Calu3 (cell line): Measurements from ENCODE around the gene NKD2. TPM values are rescaled to one million over a fixed set of nuclear protein-coding genes. Genes with fewer than 3 reads are reported as not detected.
"Not testable (repeated sequence)": the region's sequence is repeated elsewhere in the genome, so short reads cannot be mapped to it uniquely, and the experiment has no call there.

Source experiments
- BruUV-seq: library from RNA; stranded (reverse); fragments of 400-500 nt; replicated peaks from 2 replicates; lab custom pipeline; 2021; lab: Mats Ljungman, UMichigan
- CTCF ChIA-PET: fragments of 300-600 bp; sonication (Branson Sonifier 250); formaldehyde crosslinking; loops from one replicate; lab custom pipeline; 2022; ENCODE audit warnings: antibody characterized with exemption; lab: Charles Lee
- DNase-seq: peaks from one replicate; pipeline ENCODE4 v3.0.0; 2022
- H3K27ac Mint-ChIP-seq: one replicate; pipeline ENCODE4 v1.8.0; 2022; ENCODE audit warnings: mixed read lengths; ENCODE audit not compliant: unreplicated experiment
- H3K27me3 Mint-ChIP-seq: one replicate; pipeline ENCODE4 v1.8.0; 2022; ENCODE audit warnings: mixed read lengths; ENCODE audit not compliant: unreplicated experiment
- H3K36me3 Mint-ChIP-seq: one replicate; pipeline ENCODE4 v1.8.0; 2022; ENCODE audit warnings: mild to moderate bottlenecking, moderate library complexity, mixed read lengths; ENCODE audit not compliant: insufficient read depth, unreplicated experiment
- H3K4me1 Mint-ChIP-seq: one replicate; pipeline ENCODE4 v1.8.0; 2022; ENCODE audit warnings: mild to moderate bottlenecking, low read depth, mixed read lengths; ENCODE audit not compliant: unreplicated experiment
- H3K4me3 Mint-ChIP-seq: one replicate; pipeline ENCODE4 v1.8.0; 2022; ENCODE audit warnings: mild to moderate bottlenecking, low read depth, moderate library complexity, mixed read lengths; ENCODE audit not compliant: unreplicated experiment
- H3K9me3 Mint-ChIP-seq: one replicate; pipeline ENCODE4 v1.8.0; 2022; ENCODE audit warnings: low read depth, mixed read lengths; ENCODE audit not compliant: unreplicated experiment
- intact Hi-C: fragments of 100-400 bp; cut with micrococcal nuclease; formaldehyde crosslinking; loops from one replicate; pipeline ENCODE4 v1.10.0; 2022; ENCODE audit not compliant: unreplicated experiment
- total RNA-seq: library from RNA; stranded (reverse); gene quantifications from 2 replicates; pipeline ENCODE4 v1.2.3, GENCODE V29; 2022
- TF ChIP-seq, protein P1 (sequence below): fragments of 200-600 bp; IDR thresholded peaks from one replicate; pipeline ENCODE4 v1.8.0; 2022; ENCODE audit warnings: antibody characterized with exemption; ENCODE audit not compliant: unreplicated experiment

NKD2 gene
- total RNA-seq, 1 experiment from 2014 or later = 0.47 TPM

DNA sequence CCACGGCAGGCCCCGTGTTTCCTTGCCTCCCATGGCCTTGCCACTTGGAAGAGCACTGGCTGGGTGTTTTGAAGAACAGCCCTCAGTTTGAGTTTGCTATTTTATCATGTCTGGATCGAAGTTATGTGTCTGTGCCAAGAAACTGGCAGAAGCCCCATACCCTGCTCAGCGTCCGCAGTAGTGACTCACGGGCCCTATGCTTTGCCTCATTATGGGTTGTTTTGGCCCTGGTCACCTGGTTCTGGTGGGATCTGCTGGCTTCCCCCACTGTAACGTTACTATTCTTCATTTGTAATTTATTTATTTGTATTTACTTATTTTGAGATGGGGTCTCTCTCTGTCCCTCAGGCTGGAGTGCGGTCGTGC is 42.3 kb upstream of the NKD2 start:
- Mint-ChIP-seq H3K36me3 (no peaks in the 10 kb centered on the region), H3K27ac (no peak overlapping the region), H3K4me1 (no peaks in the 10 kb centered on the region), H3K4me3 (no peak overlapping the region), H3K27me3 (peaks cover 97% of the 10 kb centered on the region), H3K9me3 (peaks cover 3% of the 10 kb centered on the region)
- TF ChIP-seq, protein P1, sequence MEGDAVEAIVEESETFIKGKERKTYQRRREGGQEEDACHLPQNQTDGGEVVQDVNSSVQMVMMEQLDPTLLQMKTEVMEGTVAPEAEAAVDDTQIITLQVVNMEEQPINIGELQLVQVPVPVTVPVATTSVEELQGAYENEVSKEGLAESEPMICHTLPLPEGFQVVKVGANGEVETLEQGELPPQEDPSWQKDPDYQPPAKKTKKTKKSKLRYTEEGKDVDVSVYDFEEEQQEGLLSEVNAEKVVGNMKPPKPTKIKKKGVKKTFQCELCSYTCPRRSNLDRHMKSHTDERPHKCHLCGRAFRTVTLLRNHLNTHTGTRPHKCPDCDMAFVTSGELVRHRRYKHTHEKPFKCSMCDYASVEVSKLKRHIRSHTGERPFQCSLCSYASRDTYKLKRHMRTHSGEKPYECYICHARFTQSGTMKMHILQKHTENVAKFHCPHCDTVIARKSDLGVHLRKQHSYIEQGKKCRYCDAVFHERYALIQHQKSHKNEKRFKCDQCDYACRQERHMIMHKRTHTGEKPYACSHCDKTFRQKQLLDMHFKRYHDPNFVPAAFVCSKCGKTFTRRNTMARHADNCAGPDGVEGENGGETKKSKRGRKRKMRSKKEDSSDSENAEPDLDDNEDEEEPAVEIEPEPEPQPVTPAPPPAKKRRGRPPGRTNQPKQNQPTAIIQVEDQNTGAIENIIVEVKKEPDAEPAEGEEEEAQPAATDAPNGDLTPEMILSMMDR = no peak
- CTCF ChIA-PET = no interaction called here
- no TSS peak for BruUV-seq
- no peak for DNase-seq
- intact Hi-C loops = no loop called here

DNA sequence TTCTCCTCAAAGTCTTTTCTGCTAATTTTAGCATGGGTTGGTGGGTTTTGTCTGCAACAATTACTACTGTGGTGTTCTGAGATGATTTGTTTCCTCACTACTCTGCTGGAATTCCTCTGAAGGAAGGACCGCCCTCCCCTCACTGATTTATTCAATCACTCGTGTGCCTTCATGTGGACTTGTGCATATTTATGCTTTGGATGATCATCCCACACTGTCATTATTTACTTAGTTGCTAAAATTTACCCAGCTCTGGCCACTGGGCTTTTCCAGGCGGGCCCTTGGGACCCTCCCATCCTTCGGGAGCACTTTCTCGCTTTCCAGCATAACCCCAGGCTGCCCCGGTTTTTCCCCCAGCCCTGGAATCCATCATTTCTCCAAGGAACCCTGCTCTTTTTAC is 41.7 kb upstream of the NKD2 start:
- DNase-seq = no peak
- Mint-ChIP-seq H3K36me3 (no peaks in the 10 kb centered on the region), H3K4me3 (no peak overlapping the region), H3K27me3 (peaks cover 97% of the 10 kb centered on the region), H3K9me3 (peaks cover 3% of the 10 kb centered on the region), H3K4me1 (no peaks in the 10 kb centered on the region), H3K27ac (no peak overlapping the region)
- no TSS peak for BruUV-seq
- CTCF ChIA-PET = no interaction called here
- TF ChIP-seq, protein P1 = no peak
- intact Hi-C loops = no loop called here

DNA sequence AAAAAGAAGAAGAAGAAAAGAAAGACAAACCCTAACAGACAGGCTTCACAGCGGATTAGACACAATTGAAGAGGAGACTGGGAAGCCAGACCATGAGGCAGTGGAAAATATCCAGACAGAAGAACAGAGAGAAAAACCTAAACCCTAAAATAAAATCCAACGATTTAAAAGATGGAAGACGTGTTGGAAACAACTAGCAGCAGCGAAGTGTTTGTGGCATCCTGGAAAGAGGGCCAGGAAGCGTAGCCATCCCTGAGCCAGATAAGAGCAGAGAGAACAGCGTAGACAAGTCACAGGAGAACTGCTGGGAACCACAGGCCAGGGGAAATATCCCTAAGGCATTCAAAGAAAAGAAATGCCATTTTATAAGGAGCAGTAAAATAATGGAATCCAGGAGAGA is 39.7 kb upstream of the NKD2 start:
- Mint-ChIP-seq H3K4me1 (no peaks in the 10 kb centered on the region), H3K27me3 (peaks cover 97% of the 10 kb centered on the region), H3K27ac (no peak overlapping the region), H3K4me3 (no peak overlapping the region), H3K36me3 (no peaks in the 10 kb centered on the region), H3K9me3 (peaks cover 3% of the 10 kb centered on the region)
- TF ChIP-seq, protein P1 = no peak
- no peak for DNase-seq
- intact Hi-C loops = no loop called here
- CTCF ChIA-PET = interaction anchor here (0.6 kb wide), 1 partner anchor 120 kb away, joined by 3 read pairs; no protein-coding TSS in a partner anchor
- BruUV-seq = no TSS peak

DNA sequence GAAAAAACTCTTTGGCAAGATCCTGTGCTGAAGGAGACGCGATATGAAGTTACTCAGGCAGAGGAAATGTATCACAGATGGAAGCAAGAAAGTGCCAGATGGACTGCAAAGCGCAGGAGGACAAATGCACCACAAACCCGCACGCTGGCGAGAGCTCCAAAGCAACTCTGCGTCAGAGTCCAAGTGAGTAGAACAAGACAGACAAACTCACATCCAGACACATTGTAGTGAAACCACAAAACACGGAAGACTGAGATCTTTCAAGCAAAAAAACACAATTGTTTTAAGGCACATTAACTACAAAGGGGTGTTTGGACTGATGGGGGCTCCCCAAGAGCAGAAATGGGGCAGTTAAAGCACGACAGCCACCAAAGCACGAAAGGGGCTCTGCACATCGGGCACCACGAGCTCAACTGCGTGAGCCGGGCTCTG is 39.2 kb upstream of the NKD2 start:
- peaks cover 96% of the 10 kb centered on the region for H3K27me3 Mint-ChIP-seq
- CTCF ChIA-PET = no interaction called here
- BruUV-seq = no TSS peak
- peaks cover 3% of the 10 kb centered on the region for H3K9me3 Mint-ChIP-seq
- H3K27ac Mint-ChIP-seq = no peak overlapping the region
- no peak for DNase-seq
- no peak overlapping the region for H3K4me3 Mint-ChIP-seq
- intact Hi-C loops = no loop called here
- no peaks in the 10 kb centered on the region for H3K36me3 Mint-ChIP-seq
- TF ChIP-seq, protein P1 = no peak
- no peaks in the 10 kb centered on the region for H3K4me1 Mint-ChIP-seq

DNA sequence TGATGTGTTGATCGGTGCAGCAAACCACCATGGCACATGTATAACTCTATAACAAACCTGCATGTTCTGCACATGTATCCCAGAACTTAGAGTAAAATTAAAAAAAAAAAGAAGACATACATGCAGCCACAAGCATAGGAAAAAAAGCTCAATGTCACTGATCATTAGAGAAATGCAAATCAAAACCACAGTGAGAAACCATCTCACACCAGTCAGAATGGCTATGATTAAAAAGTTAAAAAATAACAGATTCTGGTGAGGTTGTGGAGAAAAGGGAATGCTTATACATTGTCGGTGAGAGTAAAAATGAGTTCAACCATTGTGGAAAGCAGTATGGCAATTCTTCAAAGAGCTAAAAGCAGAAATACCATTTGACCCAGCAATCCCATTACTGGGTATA is 36.0 kb upstream of the NKD2 start:
- H3K36me3 Mint-ChIP-seq, intact Hi-C loops, H3K27ac Mint-ChIP-seq, H3K9me3 Mint-ChIP-seq, CTCF ChIA-PET, BruUV-seq, H3K4me3 Mint-ChIP-seq, DNase-seq, H3K4me1 Mint-ChIP-seq: not testable (repeated sequence)
- H3K27me3 Mint-ChIP-seq = peaks cover 67% of the 10 kb centered on the region
